ENCODE data around the gene THBS1.

The THBS1 gene

DNA sequence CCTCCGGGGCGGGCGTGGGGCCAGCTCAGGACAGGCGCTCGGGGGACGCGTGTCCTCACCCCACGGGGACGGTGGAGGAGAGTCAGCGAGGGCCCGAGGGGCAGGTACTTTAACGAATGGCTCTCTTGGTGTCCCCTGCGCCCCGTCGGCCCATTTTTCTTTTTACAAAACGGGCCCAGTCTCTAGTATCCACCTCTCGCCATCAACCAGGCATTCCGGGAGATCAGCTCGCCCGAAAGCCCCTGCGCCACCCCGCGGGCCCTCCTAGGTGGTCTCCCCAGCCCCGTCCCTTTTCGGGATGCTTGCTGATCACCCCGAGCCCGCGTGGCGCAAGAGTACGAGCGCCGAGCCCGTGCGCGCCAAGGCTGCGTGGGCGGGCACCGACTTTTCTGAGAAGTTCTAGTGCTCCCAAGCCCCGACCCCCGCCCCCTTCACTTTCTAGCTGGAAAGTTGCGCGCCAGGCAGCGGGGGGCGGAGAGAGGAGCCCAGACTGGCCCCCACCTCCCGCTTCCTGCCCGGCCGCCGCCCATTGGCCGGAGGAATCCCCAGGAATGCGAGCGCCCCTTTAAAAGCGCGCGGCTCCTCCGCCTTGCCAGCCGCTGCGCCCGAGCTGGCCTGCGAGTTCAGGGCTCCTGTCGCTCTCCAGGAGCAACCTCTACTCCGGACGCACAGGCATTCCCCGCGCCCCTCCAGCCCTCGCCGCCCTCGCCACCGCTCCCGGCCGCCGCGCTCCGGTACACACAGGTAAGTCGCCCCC, at the start of gene THBS1:
THBS1 (plus strand) TSS at position 595 of the 757 bp plus-strand sequence. CDS start 779 bp downstream, outside the sequence.
- DNase-seq, result peak; percentile 21 to 57

- DNase-seq, result no peak
Measured at GRCh38 chr15:39534996-39535395, 45.9 kb upstream of the THBS1 start.

- no peak for DNase-seq
Measured at GRCh38 chr15:39535466-39535865, 45.4 kb upstream of the THBS1 start.

DNA sequence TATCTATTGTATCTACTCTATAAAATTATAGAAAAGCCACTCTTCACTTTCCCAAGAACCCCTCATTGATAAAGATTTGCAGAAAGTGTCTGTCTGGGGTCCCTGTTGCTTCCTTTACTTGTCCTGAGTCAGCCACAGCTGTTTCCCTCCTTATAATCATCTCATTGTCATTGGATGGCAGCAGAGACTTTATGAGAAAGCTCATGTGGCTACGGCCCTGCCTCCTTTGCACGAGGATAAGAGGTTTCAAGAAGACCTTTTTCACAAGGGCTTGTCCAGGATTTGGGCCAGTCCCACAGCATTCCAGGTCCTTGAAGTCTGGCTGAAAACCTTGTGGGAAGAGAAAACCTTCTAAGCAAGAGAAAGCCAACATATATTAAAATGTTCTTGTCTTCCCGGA, 41.9 kb upstream of the THBS1 start:
- DNase-seq, result no peak

GRCh38 chr15:39539466-39539865, 41.4 kb upstream of the THBS1 start:
- DNase-seq, result no peak

DNA sequence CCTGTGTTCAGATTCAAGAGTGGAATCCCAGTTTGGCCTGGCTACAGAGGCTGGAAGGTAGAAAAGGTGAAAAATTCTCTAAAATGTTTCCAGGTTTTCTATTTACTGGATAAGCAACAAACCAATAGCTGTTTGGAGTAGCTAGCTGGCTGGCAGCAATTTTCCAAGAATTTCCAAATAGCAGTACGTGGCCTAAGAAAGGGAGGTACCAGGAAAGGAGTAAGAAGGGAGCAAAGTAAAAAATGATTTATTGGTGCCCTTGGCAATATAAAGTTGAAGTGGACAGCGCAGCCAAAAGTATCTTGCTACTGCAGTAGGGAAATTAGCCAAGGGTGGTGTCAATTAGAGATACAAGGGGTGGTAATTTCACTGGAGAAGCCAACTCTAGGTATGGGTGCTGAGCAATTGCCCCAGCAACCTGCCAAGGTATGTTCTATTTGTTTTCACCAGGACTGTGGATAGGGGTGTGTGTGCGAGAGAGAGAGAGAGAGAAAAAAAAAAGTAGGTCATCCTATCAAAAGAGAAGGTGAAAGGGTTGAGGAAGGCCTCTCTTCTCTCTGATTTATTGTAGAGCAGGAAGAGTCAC, 40.8 kb upstream of the THBS1 start:
- no peak for DNase-seq

DNA sequence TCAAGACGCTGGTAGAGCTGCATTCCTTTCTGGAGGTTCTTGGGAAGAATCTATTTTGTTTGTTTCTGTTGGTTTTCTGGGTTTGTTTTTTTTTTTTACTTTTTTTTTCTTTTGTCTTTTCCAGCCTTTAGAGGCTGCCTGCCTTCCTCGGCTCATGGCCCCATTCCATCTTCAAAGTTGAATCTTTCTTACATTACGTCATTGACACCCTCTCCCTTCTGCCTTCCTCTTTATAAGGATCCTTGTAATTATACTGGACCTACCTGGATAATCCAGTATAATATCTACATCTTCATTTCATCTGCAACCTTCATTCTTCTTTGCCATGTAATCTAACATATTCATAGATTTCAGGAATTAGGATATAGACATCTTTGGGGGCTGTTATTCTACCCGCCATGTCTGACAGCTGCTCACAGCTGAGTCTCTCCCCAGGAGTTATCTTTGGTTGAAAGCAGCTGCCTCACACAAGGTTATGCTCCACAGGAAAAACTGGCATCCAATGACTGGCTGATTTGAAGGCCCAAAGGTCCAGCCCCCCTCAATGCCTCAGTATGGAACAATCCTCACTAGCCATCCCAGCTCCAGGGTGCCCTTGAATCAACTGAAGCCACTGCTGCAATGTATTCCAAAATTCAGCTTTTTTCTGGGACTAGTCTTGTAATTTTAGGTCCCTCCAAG, 38.4 kb upstream of the THBS1 start:
- DNase-seq, result no peak

DNA sequence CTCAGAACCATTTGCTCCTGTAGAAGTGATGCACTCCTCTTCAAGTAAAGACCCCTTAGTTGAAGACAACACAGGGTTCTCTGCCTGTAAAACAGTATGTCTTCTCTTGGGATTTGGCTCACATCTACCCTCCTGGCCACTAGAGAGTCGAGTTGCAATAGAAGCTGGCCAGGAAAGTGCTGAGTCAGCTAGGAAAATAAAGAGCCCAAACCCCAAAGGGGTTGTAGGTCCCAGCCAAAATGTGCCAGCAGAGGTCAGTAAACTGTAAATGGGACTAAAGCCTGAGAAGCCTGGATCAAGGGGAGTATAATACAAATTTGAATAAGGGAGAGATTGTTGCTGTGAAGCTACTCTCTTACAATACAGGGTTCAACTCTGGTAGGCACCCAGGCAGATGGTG, 37.2 kb upstream of the THBS1 start:
- no peak for DNase-seq

- DNase-seq, result no peak
Measured at GRCh38 chr15:39546842-39547241, 34.0 kb upstream of the THBS1 start.

GRCh38 chr15:39548561-39548960, 32.3 kb upstream of the THBS1 start:
- no peak for DNase-seq

GRCh38 chr15:39549912-39550311, 31.0 kb upstream of the THBS1 start:
- DNase-seq, result no peak

DNA sequence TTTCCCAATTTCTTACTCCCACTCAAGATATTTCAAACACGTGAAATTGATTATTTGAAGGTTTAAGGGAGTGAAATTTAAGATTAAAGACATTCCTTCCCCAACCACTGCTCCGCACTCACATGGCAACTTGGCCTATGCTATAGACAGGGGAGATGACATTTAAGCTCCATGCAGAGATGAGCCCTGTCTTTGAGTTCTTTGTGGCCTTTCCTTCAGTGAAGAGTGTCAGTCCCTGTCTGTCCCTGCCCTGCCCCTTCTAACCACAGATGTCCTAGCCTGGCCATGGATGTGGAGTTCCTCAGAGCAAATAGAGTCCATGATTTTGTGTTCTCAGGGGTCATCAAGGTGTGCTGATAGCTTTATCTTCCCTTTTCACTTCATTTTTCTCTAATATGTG, 29.4 kb upstream of the THBS1 start:
- DNase-seq, result no peak

- no peak for DNase-seq
Measured at GRCh38 chr15:39552556-39552955, 28.3 kb upstream of the THBS1 start.

DNA sequence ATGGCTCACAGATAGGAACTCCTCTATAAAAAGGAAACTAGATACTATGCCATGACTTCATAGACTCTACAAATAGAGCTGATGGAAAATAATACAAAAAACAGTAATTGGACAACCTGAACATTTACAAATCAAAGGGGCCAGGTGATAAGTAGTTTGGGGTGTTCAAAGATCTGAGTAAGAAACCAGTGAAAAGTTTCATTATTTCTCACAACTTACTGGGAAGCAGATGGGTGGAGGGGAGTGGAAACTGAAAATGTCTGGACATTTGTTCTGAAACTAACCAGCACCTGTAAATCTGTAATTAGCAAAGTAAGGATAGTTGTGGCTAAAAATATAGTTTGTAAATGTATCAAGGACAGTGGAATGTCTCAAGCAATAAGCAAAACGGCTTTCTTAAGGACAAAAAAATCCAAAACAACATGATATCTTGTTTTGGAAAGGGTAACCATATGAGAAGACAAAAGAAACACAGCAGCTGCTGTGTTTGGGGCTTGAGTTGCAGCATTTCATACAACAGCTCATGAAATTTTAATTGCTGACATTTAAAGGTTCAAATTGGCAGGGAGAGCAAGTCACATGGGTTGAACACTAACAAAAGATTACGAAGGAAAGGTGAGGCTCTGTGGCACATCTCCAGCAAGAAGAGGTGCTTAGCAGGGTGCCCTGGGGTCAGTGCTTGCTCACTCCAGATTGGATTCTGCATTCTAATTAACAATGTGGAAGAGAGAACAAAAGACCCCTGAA, 26.8 kb upstream of the THBS1 start:
- DNase-seq, result no peak

DNA sequence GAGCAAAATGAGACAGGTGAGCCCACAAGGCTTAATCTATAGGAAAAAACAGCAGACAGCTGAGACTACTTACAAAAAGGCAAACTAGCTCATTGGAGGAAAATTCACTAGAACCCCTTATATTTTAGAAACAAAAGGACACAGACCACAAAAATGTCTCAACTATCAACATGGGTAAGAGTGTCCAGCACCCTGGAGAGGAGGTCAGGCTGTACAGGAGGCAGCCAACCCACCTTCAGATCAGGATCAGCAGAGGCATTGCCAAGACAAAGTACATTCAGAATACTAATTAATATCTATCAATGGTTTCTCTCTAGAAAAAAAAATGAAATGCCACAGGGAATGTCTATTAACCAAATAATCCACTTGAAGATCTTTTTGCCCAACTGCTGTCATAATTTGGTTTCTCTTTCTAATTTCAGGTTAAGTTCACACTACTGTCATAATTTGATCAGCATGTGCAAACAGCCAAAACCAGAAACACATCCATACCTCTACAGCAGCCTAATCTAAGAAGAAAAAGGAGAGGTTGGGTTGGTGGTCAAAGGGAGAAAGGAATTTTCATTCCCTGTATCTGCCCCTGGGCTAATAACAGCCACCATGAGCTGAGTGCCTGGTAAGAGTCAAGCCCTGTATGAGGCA, 26.0 kb upstream of the THBS1 start:
- no peak for DNase-seq

DNA sequence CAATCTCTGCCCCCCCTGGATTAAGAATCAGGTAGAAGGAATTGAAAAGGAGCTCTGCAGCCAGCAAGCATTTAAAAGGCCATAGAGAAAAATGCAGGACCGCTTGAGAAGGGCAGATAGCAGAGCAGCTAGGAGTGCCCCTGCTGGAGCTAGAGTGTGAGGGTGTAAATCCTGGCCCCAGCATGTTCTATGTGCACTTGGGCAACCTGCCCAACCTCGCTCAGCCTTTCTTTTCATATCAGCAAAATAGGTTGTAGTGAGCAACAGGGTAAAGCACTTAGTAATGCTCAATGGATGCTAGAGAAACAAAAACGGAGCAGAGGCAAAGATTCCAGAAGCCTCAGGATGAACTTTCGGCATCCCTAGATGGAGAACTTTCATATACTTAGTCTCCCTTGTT, 25.0 kb upstream of the THBS1 start:
- DNase-seq, result no peak

- no peak for DNase-seq
Measured at GRCh38 chr15:39556461-39556860, 24.4 kb upstream of the THBS1 start.

DNA sequence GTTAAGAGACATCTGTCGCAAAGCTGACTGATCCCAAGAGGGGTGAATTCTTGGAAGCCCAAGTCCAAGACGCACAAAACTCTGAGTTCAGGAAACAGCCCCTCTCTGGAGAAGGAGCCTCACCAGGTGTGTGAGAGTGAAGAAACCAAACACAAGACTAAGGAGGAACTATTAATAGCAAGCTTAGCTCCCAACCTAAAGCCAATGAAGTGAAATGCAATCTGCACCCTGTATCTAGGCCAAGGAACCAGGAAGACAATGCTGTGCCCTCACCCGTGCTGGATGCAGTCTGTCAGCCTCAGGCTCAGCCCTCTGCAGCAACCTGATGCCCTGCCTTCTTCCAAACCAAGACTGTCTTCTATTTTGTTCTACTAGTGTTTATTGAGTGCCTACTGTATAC, 22.5 kb upstream of the THBS1 start:
- DNase-seq, result no peak

DNA sequence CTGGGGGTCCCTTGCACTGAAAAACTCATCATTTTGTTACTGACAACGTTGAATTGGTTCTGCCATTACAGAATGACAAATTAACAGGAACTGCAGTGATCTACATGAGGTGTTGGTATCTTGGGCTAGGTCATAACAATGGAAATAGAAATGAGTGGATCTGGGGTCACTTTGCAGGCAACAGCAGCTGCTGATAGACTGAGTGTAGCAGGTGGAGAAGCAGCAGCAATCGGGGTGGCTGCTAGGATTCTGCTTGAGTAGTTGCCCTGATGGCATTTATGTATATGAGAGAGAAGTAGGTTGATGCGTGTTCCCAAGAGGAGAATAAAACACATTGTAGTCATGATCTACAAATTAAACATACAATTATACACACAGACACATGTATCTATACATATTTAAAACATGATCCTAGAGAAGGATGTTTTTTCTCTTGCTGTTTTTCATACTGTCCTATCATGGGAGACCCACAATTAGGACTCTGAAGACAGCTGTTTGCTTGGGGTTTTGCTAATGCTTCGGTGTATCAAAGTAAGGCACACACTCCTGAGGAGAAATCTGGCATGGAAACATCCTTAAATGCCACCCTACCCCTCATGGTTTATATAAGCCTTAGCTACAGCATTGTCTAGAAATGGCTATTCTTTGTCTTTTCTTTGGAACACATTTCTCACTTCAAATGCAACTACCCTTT, 15.8 kb upstream of the THBS1 start:
- DNase-seq, result no peak

GRCh38 chr15:39565851-39566250, 15.0 kb upstream of the THBS1 start:
- no peak for DNase-seq

- no peak for DNase-seq
Measured at GRCh38 chr15:39573287-39573686, 7.6 kb upstream of the THBS1 start.

- no peak for DNase-seq
Measured at GRCh38 chr15:39573844-39574243, 7.0 kb upstream of the THBS1 start.

Measured in SW 1271 (cell line).